ENCODE measurements around the gene PSMD13. TPM values are rescaled to one million over a fixed set of nuclear protein-coding genes. Genes with fewer than 3 reads are reported as not detected.

PSMD13 gene
- total RNA-seq, 1 experiment from 2014 or later: 279 TPM

DNA sequence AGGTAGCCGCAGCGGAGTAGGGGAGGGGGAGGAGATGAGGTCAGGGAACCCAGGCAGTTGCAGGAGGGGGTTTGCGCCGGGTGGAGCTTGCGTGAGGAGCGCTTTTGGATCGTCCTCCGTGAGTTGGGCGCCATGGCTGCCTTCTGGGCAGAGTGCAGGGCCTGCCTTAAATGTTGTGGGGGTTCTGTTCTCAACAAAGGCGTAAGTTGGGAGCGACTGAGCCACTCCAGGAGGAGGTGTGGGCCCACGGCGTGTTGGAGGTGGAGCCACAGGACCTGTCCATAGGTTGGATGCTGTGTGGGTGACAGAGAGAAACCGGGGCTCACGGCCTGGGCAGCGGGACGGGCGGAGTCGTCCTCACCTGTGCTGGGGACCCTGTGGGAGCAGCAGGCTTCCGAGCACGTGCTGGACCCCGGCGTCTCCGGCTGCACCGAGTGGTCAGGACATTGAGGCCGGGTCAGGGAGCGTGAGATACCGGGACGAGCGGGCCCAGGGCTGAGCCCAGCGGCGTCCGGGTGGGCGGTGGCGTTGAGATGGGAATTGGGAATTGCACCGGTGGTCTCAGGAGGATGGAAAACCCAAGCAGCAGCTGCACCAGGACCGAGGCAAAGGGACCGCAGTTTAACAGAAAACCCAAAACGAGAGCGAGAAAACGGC, 51.2 kb downstream of the PSMD13 start:
- no peak for DNase-seq (ENCODE audit: low spot score)

- DNase-seq (ENCODE audit: low spot score): peak; percentile 34
These were observed 52.0 kb downstream of the PSMD13 start, which contains the start of gene PGGHG for GRCh38 chr11:288478-289397. Gene PGGHG, plus strand, starts transcription at chr11:289126. Its CDS starts 691 bp downstream, at chr11:289817.

DNA sequence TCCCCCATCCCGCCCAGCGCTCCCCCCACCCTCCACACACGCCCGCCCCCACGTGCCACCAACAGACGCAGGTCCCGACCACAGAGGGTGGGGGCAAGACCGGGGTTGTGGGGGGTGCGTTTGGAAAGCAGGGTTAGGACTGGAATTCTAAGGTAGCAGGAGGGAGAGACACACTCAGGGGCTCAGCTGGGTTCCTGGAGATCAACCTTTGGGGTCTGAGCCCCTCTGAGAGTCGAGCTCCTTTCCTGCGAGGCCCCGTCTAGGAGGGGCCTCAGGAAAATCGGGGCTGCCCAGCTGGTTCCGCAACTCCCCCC, 52.6 kb downstream of the PSMD13 start:
- no peak for DNase-seq (ENCODE audit: low spot score)

DNA sequence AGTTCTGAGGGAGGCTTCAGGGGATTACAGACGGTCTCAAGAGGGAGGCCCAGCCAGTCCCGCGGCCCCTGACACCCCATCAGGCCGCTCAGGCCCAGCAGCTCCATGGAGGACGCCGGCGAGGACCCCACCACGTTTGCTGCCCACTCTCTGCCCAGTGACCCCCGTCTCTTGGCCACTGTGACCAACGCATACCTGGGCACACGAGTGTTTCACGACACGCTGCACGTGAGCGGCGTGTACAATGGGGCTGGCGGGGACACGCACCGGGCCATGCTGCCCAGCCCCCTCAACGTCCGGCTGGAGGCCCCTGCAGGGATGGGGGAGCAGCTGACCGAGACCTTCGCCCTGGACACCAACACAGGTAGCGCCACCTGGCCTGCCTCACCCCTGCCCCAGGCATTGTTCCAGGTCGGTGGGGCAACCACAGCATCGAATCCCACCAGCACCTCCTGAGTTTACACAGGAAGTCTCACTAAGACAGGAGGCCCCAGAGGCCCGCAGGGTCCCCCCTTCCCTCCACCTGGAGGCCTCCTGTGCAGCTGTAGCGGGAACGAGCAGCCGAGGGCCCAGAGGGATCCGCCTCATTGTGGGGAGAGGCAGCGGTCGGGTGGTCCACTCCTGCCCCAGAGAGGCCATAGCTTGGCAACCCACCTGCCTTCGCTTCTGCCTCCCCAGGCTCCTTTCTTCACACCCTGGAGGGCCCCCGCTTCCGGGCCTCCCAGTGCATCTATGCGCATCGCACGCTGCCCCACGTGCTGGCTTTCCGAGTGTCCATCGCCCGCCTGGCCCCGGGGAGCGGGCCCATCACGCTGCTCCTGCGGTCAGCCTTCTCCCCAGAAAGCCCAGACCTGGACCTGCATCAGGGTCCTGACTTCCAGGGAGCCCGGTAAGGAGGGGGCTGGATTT, 53.2 kb downstream of the PSMD13 start:
- no peak for DNase-seq (ENCODE audit: low spot score)

- no peak for DNase-seq (ENCODE audit: low spot score)
These were observed 54.0 kb downstream of the PSMD13 start for GRCh38 chr11:290621-291231.

DNA sequence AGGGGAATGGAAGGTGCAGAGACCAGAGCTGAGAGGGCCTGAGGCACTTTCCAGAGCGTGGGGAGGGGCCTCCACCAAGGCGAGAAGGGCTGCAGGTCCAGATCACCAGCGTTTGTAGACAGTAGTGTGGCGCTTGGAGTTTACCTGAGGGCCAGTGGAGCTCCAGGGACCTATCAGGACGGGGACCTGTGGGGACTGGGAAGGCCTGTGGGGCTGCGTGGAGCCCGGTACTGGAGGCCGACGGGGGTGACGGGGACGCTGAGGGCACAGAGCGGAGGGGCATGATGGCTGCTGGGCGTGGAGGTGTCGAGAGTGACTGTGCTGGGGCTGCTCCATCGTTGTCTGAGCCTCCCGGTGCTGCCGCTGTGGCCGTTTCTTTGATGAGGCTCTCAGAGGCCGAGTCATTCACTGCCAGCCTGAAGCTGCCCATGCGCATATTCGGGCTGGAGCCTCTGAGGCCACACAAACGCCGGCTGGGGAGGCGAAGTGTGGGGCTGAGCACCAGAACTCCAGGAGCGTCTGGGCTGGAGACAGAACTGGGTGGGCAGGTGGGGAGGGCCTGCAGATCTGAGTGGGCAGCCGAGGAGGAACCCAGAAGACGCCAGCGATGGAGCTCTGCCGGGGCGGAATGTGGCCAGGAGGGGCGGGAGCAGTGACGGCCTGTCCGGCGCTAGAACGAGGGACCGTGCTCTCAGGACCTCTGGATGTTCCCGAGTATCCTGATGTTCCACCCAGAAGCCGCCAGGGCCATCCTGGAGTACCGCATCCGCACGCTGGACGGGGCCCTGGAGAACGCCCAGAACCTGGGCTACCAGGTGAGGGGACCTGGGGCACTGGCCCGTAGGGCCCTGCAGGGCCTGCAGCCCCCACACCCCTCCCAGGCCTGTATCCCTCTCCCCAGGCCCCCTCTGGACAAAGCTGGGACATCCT, 54.8 kb downstream of the PSMD13 start:
- DNase-seq (ENCODE audit: low spot score): no peak

DNA sequence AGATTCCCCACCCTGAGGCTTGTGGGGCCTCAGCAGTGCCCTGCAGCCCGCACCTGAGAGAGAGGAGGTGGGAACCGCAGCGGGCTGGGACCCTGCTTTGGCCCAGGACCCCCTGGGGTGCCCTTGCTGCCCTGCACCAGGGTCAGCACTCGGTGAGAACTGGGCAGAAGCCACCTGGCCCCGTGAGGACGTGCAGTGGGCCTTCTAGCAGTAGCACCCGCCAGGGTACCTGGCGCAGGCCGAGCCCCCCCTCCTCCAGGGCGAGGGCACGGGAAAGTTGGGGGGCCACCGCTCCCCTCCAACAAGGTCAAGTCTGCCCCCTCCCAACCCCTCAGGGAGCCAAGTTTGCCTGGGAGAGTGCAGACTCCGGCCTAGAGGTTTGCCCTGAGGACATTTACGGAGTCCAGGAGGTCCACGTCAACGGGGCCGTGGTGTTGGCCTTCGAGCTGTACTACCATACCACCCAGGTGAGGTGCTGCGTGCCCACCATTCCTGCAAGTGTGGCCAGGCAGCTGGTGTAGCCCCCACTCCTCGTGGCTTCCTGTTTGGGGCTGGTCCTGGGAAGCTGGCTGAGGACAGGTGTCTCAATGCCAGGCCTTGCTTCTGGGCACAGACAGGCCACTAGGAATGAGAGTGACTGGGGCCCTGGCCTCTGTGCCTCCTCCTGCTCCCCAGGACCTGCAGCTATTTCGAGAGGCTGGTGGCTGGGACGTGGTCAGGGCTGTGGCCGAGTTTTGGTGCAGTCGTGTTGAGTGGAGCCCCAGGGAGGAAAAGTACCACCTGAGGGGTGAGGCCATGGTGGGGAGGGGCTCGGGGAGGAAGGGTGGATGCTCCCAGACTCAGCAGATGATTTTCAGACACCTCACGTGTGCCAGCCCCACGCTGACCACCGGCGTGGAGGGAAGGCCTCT, 55.7 kb downstream of the PSMD13 start:
- DNase-seq (ENCODE audit: low spot score): no peak

DNA sequence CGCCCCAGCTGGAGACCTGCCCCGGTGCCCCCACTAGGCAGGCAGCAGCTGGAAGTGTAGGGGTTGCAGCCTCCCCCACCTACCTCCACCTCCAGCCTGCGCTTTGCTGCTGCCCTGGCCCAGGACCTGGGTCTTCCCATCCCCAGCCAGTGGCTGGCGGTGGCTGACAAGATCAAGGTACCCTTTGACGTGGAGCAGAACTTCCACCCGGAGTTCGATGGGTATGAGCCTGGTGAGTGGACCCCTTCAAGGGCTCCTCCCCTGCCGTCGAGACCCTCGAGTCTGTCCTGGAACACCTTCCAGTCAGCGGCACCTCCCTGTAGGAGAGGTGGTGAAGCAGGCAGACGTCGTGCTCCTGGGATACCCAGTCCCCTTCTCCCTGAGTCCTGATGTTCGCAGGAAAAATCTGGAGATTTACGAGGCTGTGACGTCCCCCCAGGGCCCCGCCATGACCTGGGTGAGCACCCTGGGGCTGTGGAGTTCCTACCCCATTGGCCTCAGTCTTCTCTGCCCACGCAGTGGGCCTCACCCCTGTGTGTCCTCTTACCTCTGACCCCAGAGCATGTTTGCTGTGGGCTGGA, 56.6 kb downstream of the PSMD13 start:
- no peak for DNase-seq (ENCODE audit: low spot score)

- DNase-seq (ENCODE audit: low spot score): no peak
These were observed 57.3 kb downstream of the PSMD13 start for GRCh38 chr11:293852-294661.

DNA sequence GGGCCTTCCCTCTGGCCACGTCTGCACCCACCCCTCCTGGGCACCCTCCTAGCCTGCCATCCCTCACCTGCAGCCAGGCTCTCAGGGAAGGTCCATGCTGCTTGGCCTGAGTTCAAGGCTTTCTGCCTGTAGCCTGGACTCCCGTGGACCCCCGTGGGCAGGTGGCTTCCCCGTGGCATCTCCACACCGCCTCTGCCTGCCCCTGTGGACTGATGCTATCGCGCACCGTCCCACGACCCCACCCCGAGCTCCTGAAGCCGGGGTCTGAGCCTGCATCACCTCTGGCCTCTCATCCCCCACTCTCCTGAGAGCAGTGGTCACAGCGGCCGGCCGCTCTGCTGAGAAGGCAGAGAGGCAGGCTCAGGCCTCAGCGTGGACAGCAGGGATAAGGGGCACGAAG, 58.0 kb downstream of the PSMD13 start:
- no peak for DNase-seq (ENCODE audit: low spot score)

DNA sequence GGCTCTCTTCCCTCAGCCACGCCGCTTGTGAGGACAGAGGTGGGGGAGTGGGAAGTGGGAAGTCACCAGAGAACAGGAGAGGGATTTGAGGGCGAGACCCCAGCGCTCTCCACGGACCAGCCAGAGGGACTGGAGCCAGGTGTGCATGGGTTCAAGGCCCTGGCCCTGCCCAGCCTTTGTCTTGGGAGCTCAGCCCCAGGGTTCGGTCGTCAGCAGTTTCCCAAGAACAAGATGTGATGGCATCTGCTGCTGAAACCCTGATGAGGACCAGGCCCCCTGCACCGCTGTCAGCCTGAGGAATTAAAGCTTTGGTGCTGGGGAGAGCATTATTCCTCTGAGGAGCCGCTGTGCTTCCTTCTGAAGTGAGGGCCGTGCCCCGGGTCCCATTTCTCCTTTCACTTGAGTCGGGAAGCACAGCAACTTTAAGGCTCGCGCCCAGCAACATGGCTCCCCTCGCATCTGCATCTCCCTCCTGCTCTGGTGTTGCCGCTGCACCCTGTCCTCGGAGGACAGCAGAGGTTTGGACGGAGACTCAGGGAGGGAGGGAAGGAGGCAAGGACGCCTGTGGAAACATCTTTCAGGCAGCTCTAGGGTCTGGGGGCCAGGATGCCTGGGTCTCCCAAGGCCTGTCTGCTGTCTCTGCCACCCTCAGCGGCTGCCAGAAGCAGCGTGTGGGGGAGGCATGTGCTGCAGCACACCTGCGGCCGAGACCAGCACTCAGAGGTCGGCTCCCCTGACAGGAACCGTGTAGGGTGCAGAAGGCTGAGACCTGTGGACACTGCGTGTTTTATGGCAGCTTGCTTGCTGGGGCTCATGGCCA, 58.8 kb downstream of the PSMD13 start:
- DNase-seq (ENCODE audit: low spot score): no peak

GRCh38 chr11:296171-297050, 59.6 kb downstream of the PSMD13 start:
- no peak for DNase-seq (ENCODE audit: low spot score)

DNA sequence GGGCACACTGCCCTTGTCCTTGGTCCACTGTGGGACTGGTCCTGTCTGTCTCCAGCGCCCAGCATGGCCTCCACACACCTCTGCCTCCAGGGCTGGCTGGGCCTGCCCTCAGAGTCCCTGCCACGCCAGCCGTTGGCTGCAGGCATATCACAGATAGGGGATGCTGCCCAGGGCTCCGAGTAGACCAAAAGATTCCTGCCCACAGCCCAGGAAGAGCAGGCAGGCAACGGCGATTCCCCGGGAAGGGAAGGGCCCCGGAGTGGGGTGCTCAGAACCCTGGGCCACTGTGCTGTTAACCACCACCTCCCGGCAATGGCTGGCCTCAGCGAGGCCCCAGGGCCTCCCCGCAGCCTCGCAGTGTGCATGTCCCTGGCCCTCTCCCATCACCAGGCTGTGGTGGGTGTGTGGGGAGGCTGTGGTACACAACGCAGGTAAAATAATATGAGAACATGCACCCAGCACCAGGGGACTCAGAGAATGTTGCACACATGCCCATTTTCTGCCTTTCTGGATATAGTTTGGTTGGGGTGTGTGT, 60.3 kb downstream of the PSMD13 start:
- no peak for DNase-seq (ENCODE audit: low spot score)

GRCh38 chr11:297586-298405, 61.0 kb downstream of the PSMD13 start:
- no peak for DNase-seq (ENCODE audit: low spot score)

- DNase-seq (ENCODE audit: low spot score): no peak
These were observed 61.8 kb downstream of the PSMD13 start for GRCh38 chr11:298406-299065.

Measured in A172 (cell line).